ENCODE results near the gene LYPD3. TPM values are rescaled to one million over a fixed set of nuclear protein-coding genes. Genes with fewer than 3 reads are reported as not detected.
A peak's percentile ranks its signal among the peaks of the same experiment; 100 is the strongest.
"Not testable (repeated sequence)": the region's sequence is repeated elsewhere in the genome, so short reads cannot be mapped to it uniquely, and the experiment has no call there.

LYPD3 gene
- not detected for total RNA-seq

GRCh38 chr19:43465468-43466120 is at the start of gene LYPD3:
Gene LYPD3 (minus strand): TSS chr19:43465608. CDS start chr19:43465571, 37 bp downstream.
- no peaks in the 10 kb centered on the region for H3K4me1 ChIP-seq
- H3K36me3 ChIP-seq, result no peaks in the 10 kb centered on the region
- DNase-seq (no peak), ATAC-seq (no peak)
- in situ Hi-C loops (cut with MboI; ENCODE audit: low sequenced_read_pairs in 4 of 4), result no loop called here
- H3K27me3 ChIP-seq, result peaks cover 12 to 35% (median 18%) of the 10 kb centered on the region in 3 donors
- no peaks in the 10 kb centered on the region for H3K9me3 ChIP-seq
- peak within 1 kb of the TSS in 3 of 4 donors; percentile 64 to 94 (median 69) for H3K4me3 ChIP-seq
- no peak for TF ChIP-seq POLR2A (IDR thresholded peaks at IDR 0.05)
- TF ChIP-seq CTCF (IDR thresholded peaks at IDR 0.05 in 4 of 5, conservative IDR thresholded peaks at IDR 0.05 in 1 of 5), result no peak
- peak within 1 kb of the TSS in 1 of 4 donors; percentile 71 for H3K27ac ChIP-seq
- intact Hi-C loops (cut with DNase I; ENCODE audit: low total_unique reads), result no loop called here

GRCh38 chr19:43512399-43512798 is 47.0 kb upstream of the LYPD3 start:
- H3K4me3 ChIP-seq; DNase-seq; H3K4me1 ChIP-seq; intact Hi-C loops (cut with DNase I; ENCODE audit: low total_unique reads); in situ Hi-C loops (cut with MboI; ENCODE audit: low sequenced_read_pairs in 4 of 4); ATAC-seq; H3K9me3 ChIP-seq; H3K27ac ChIP-seq; H3K27me3 ChIP-seq: not testable (repeated sequence)
- H3K36me3 ChIP-seq, result peaks cover 0 to 12% of the 10 kb centered on the region in 2 donors

- Histone ChIP-seq H3K4me3 (no peak overlapping the region), H3K9me3 (no peaks in the 10 kb centered on the region), H3K36me3 (peaks cover 0 to 12% of the 10 kb centered on the region in 2 donors), H3K4me1 (no peaks in the 10 kb centered on the region), H3K27ac (no peak overlapping the region), H3K27me3 (no peaks in the 10 kb centered on the region)
- TF ChIP-seq POLR2A (IDR thresholded peaks at IDR 0.05) (no peak), CTCF (IDR thresholded peaks at IDR 0.05 in 4 of 5, conservative IDR thresholded peaks at IDR 0.05 in 1 of 5) (no peak)
- intact Hi-C loops (cut with DNase I; ENCODE audit: low total_unique reads) (no loop called here), in situ Hi-C loops (cut with MboI; ENCODE audit: low sequenced_read_pairs in 4 of 4) (no loop called here)
- DNase-seq (no peak), ATAC-seq (no peak)
Measured at GRCh38 chr19:43511324-43511723, 45.9 kb upstream of the LYPD3 start.

GRCh38 chr19:43510713-43511112 is 45.3 kb upstream of the LYPD3 start:
- Histone ChIP-seq H3K4me3 (no peak overlapping the region), H3K9me3 (no peaks in the 10 kb centered on the region), H3K27ac (no peak overlapping the region), H3K36me3 (peaks cover 0 to 12% of the 10 kb centered on the region in 2 donors), H3K4me1 (no peaks in the 10 kb centered on the region), H3K27me3 (no peaks in the 10 kb centered on the region)
- in situ Hi-C loops (cut with MboI; ENCODE audit: low sequenced_read_pairs in 4 of 4) (no loop called here), intact Hi-C loops (cut with DNase I; ENCODE audit: low total_unique reads) (no loop called here)
- no peak for DNase-seq
- ATAC-seq, result no peak
- TF ChIP-seq POLR2A (IDR thresholded peaks at IDR 0.05) (no peak), CTCF (IDR thresholded peaks at IDR 0.05 in 4 of 5, conservative IDR thresholded peaks at IDR 0.05 in 1 of 5) (no peak)

GRCh38 chr19:43507880-43508279 is 42.5 kb upstream of the LYPD3 start:
- in situ Hi-C loops (cut with MboI; ENCODE audit: low sequenced_read_pairs in 4 of 4), result no loop called here
- Histone ChIP-seq H3K4me3 (no peak overlapping the region), H3K9me3 (no peaks in the 10 kb centered on the region), H3K27me3 (no peaks in the 10 kb centered on the region), H3K4me1 (peaks cover 10 to 12% of the 10 kb centered on the region in 2 donors), H3K27ac (no peak overlapping the region), H3K36me3 (peaks cover 0 to 12% of the 10 kb centered on the region in 2 donors)
- ATAC-seq (no peak), DNase-seq (no peak)
- intact Hi-C loops (cut with DNase I; ENCODE audit: low total_unique reads), result no loop called here
- TF ChIP-seq CTCF (IDR thresholded peaks at IDR 0.05 in 4 of 5, conservative IDR thresholded peaks at IDR 0.05 in 1 of 5), result no peak
- TF ChIP-seq POLR2A (IDR thresholded peaks at IDR 0.05), result no peak
